Measurements from ENCODE around the gene CHCHD3.

The CHCHD3 gene

DNA sequence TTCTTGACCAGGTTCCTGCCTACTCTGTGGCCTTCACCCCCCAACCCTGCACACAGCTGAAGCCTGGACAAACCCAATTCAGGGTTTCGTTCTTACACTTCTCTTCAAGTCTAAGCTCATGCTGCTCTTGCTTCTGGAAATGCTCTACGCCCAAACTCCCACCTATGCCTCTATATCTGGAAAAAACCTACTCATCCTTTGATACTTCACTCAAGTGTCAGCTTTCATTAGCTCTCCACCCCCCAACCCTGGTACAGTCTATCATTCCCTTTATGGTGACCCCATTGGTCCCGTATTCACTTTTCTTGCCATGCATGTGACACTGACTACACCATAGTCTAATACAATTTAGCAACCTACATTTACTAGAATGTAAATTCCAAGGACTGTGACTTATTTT lies 284.7 kb downstream of the CHCHD3 start:
- no peak for DNase-seq

DNA sequence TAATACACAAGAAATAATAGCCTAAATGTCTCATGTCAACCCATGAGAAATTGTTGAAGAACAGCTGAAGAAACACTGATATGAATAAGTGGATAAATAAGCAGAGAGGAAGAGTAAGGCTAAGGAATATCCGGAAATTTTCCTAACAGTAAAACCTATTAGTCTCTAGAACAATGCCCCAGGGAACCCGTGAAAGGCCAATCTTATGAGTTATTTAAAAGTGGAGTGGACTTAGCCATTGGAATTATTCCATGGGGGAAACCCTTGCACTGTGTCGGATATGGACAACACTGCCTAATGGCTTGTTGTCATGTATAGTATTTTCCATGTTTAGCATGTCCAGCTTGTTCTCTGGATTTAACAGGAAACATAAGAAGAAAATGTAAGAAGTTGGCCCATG lies 288.4 kb downstream of the CHCHD3 start:
- no peak for DNase-seq

DNA sequence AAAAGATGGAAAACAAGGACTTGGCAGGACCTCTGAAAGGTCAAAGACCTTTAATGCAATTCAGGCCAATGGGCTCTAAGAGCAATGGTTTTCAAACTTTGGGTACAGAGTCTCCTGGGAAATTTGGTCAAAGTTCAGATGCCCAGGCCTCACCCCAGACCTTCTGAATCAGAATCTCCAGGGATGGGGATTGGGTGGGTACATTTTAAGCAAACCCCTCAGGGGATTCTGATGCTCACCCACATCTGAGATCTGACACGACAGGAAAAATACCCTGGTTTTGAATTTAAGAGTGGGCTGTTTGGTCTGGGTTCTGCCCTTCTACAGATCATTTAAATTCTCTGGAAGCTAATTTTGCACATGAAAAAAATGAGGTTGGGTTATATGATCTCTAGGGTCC lies 290.9 kb downstream of the CHCHD3 start:
- DNase-seq: no peak

DNA sequence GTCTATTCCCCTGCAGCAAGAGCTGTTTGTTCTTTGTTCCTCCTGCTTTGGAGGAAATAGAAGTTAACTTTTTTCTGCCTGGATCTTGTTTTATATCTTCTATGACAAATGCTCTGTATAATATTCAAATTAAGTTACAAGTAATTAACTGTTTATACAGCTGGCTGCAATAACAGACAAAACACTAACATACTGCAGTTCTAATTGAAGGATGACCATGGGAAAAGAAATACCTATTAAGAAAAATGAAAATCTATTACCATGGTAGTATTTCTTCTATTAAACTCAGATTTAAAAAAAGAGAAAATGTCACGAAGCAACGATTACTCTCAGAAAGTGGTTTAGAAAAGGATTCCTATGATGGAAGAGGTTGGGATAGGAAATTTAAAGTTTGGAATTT lies 291.8 kb downstream of the CHCHD3 start:
- no peak for DNase-seq

DNA sequence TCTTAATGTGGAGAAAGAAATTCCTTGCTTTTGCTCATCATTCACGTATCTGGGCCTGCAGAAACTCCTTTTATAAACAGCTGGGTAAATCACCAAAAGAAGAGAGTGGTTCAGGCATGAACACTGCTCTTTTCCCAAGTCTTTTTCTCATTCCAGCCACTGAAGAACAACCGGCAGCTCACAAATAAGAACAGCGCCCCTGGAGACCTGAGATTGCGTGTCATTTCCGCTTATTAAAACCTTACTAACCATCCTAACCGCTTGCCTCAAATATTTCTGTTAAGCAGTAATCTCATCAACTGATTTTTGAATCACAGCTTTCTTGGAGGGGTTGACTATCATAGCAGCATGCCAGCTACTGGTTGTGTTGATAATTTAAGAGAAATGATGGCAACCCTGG lies 292.6 kb downstream of the CHCHD3 start:
- no peak for DNase-seq

DNA sequence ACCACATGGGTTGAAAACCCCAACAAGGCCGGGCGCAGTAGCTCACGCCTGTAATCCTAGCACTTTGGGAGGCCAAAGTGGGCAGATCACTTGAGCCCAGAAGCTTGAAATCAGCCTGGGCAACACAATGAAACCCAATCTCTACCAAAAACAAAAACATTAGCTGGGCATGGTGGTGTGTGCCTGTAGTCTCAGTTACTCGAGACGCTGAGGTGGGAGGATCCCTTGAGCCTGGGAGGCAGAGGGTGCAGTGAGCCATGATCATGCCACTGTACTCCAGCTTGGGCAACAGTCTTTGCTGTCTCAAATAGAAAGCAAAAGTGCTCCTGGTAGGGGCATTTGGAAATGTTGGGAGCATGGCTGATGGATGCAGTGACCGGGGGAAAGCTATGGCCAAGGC lies 296.0 kb downstream of the CHCHD3 start:
- no peak for DNase-seq

DNA sequence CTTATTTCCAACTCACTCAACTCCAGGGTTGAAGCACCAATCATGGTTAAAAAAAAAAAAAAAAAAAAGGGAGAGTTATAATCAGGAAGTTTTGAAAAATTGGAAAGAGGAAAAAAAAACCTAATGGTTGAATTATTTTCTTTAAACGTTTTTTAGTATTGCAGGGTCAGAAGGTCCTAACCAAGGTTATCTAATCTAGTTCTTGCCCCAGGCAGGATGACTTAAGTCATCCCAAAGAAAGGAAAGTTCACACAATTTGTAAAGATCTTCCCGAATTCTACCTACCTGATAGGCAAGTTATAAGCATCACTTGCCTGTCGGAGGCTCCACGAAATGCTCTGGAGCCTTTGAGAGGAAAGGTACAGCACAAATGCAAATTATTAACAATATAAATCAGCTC lies 297.5 kb downstream of the CHCHD3 start:
- no peak for DNase-seq

DNA sequence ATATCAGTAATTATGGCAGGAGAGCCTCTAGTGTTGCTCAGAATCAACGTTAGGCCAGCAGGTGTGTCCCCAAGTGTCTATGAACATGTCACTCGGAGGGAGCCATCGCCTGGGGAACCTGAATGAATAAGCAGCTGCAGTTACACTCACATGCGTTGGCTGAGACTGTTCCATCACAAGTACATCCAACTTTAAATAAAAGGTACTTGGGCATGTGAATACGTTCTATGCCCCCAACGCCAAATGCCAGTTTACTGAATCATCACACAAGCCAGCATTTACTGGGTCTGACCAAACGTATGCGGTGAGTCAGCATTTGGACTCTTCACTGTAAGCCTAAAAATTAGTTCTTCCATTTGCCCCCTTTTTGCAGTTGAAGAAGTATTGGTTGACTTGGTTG lies 298.1 kb downstream of the CHCHD3 start:
- no peak for DNase-seq

DNA sequence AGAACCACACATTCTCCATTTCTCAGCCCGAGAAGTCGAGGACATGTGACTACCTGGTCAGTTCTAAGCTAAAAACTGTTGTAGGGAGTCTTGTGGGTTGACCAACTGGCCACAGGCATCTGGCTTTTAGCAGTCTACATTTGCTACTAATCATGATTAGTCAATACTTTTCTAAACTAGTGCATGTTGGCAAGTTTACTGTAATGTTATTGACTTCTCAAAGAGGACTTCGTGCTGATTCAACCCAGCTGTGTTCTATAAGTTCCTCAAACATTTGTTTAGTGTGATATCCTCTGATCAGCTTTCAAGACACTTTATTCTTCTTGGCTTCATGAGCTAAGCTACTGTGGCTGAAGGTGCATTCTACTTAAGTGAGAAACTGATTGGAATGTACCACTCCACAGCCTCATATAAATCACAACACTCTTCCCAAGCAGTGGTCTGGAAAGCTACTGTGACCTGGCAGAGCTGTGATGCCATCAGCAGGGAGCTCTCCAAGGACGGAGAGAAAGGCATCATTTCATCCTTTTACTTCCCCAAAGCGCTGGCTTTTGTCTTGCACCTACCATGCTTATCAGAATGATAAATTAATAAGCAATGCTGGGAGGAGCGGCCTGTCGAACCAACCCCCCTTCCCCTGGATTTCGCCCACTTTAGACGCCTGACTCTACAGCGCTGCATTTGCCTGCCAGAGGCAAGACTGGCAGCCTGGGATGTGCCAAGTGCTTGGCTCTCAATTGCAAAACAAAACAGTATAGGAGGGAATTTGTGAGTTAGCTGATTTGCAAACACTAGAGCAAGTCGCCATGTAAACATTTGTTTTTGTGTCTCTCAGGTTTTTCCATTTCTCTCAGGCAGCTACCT lies 298.9 kb downstream of the CHCHD3 start:
- no peak for DNase-seq

DNA sequence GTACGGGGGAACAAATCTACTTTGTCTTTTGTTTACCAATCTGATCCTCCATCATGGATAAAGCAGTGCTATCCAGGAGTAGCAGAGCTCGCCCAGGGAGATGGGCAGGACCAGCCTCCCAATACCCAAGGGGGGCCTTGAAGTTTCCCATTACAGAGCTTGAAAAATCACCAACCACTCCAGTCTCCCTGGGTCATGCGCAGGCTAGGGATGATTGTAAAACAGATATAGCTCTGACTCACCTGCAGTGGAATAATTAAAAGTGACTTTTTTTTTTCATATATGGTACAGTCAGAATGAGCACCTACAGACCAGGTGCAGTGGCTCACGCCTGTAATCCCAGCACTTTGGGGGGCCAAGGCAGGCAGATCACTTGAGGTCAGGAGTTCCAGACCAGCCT lies 301.1 kb downstream of the CHCHD3 start:
- DNase-seq: no peak

DNA sequence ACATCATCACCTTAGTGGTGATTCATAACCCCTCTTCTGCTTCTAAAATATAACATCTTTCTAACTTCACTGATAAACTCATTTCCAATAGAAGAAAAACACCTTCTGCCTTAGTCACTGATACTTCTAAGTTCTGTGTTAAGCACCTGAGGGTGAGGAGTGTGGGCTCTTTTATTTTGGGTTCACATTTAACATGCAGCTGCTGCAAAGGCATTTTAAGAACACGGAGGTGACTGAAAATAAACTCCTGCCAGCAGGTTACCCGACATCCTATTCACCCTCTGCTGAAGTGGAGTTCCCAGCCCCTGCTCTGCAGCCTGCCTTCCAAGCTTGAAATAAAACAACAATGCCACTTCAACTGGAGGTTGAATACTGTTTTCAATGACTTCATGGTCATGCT lies 302.7 kb downstream of the CHCHD3 start:
- no peak for DNase-seq

DNA sequence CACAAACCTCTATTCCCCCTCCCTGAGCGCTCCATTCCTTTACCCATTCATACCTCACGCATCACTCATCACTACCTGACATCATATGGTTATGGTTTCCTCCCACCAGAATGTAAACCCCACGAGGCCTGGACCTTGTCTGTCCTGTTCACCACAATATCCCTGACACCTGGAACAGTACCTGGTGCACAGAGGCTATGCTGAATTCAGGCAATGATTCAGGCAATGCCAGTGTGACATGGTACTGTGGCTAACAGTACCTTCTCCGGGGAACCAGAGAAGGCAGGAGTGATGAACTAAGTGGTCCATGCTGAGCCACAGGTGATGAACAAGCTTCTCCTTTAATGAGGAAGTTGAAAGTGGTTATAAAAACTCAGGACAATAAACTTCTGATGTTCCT lies 303.1 kb downstream of the CHCHD3 start:
- DNase-seq: no peak

DNA sequence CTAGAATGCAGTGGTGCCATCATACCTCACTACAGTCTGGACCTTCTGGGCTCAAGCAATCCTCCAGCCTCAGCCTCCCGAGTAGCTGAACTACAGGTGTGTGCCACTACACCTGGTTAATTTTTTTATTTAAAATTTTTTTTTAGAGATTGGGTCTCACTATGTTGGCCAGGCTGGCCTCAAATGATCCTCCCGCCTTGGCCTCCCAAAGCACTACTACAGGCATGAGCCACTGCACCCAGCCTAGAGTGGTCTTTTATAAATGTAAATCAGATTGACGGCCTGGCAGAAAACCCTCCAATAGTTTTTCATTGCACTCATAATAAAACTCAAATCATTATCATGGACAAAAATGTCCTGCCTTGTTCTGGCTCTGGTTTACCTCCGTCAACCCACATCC lies 303.9 kb downstream of the CHCHD3 start:
- no peak for DNase-seq

DNA sequence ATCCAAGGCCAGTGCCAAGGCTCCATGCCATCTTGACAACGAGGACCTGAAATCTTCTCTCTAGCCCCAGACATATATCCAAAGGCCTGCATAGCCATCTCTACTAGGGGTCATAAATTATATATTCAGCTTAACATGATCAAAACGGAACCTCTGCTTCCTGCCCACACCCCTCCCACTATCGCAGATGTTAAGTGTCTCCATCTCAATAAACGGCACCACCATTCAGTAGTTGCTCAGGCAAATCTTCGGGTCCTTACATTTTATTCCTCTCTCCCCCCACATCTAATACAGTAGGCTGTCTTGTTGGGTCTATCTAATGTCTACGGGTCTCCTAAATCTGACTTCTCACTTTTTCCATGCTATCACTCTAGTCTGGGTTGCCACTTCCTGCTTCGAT lies 304.5 kb downstream of the CHCHD3 start:
- DNase-seq: no peak

DNA sequence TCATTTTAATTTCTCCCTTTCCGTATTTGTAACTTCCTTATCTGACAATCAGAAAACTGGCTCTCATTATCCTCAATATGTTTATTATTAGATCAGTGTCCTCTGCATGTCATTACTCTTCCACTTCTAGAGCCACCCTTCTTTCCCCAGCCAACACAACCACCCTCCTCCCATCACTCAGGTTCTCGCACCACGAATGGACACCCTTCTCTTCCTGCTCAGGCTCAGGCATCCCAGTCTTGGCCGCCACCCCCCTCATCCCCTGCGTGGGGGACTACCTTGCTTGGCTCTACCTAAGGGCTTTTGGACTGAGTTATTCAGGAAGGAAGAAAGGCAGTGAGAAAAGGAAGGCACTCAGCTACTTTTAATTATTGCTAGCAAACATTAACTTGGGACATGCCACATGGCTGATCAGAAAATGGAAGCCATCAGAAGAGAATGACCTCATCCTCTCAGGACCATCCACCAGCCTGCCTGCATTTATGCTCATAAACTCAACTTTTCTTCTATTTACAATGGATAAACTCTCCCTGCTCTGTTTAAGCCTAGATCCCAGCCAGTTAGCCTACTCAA lies 305.8 kb downstream of the CHCHD3 start:
- no peak for DNase-seq

DNA sequence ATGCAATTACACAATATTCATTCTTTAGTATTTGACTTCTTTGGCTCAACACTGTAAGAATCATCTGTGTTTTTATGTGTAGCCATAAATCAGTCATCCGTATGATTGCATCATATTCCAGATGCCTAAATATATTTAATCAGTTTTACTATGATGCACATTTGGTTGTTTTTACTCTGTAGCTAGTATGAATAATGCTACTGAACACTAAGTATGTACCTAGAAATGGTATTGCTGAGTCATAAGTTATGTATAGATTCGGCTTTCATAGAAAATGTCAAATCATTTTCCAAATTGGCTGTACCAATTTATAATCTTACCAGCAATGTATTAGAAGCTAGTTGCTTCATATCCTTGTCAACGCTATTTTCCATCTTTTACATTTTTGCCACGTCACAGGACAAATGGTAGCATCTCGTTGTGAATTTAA lies 308.3 kb downstream of the CHCHD3 start:
- no peak for DNase-seq

DNA sequence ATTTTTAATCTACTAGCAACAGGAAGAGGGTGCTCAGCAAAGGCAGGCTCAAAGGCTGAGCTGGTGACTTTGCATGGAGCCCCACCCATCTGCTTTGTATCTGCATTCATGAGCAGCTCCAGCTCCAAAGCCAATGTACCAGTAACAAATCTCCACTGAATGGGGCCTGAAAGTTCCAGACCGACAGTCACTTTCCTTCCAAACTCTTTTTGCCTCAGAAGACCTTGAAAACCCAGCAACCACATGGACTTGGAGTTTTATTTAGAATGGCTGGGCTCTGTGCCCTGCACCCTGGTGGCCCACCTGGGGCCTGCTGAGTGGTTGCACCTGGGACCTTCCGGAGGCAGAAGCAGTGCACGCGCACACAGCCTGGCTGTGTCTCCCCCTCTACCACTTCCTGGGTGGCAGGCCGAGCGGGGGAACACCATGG lies 310.6 kb downstream of the CHCHD3 start:
- DNase-seq: no peak

DNA sequence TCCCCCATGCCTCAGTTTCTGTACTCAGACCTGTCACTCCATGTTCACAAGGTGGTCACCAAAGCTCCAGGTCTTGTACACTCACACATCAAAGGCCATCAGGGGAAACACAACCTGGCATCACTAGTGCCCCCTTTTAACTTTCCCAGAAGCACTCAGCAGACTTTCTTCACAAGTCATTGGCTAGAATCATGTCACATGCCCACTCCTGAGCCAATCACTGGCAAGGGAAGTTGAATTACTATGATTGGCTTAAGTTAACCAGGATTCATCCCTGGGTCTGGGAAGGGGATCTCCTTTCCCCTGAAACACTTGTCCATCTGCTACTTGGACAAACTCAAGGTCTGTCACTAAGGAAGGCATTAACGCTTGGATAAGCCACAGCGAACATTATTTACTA lies 311.8 kb downstream of the CHCHD3 start:
- DNase-seq: no peak

DNA sequence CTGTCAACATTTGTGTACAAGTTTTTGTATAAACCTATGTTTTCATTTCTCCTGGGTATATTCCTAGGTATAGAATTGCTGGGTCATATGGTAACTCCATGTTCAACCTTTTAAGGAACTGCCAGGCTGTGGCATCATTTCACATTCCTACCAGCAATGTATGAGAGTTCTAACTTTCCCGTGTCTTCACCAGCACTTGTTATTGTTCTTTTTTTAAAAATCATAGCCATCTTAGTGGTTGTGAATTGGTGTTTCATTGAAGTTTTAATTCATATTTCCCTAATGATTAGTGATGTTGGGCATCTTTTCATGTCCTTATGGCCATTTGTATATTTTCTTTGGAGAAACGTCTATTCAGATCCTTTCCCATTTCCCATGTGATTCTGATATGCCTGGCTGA lies 312.6 kb downstream of the CHCHD3 start:
- no peak for DNase-seq

DNA sequence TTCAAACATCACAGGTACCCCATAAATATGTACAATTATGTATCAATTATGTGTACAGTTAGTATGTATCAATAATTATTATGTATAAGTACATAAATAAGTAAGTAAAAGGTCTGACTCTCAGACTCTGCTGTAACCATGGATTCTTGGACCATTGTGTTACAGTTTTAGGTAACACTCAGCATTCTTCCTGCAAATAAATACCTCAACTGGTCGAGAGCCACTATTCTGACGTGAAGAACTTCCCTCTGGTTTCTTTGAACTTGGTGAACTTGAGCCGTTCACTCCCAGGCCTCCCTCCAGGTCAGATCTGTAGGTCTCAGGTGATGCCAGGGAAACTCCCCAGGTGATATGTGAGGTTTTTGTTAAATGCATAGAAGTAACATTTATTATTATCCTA lies 313.8 kb downstream of the CHCHD3 start:
- DNase-seq: no peak

DNA sequence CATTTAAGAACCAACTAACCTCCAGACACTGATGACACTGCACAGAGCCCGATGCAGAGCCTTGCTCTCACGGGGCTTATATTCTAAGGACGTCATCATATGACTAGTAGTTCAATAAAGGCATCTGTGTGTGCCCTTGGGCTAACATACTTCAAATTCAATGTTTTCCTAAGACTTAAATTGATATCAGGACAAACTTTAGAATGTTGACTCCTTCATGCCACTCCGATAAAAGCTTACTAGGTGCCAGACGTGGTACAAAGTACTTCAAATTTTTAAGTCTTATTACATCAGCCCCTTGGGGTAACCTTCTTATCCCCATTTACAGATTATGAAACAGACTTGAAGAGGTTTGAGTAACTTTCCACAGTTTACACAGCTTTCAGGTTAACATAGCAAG lies 314.5 kb downstream of the CHCHD3 start:
- DNase-seq: no peak

DNA sequence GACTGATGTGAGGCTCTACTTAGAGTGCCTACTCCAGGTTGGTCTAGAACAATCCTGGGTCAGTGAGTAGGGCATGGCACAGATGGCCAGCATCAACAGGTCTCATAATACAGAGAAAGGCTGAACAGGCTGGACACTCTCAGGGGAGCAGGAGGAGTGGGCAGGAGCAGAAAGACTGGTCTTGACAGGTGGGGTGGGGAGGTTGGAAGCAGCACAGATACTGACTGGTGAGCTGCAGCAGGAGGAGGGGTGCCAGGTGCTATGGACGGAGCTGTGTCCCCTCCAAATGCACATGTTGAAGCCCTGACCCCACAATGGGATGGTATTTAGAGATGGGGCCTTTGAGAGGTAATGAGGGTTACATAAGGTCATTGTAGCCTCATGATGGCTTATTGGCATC lies 315.2 kb downstream of the CHCHD3 start:
- no peak for DNase-seq

DNA sequence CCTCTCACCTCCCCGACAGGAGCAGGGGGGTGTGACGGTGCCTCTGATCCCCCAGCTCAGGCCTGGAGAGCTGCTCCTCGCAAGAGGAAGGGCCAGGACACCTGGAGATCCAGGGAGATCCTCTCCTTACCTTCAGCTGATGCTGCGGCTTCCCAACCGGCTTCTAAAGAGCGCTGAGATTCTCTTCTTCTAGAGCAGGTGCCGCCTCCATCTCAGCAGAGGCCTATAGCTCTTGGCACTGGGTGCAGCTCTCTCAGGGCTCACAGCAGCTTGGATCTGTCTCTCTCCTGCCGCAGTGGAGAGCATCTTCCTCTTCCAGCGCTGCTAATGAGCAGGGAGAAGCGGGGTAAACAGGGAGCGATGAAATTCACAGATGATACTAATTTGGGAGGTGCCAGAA lies 316.0 kb downstream of the CHCHD3 start:
- no peak for DNase-seq

DNA sequence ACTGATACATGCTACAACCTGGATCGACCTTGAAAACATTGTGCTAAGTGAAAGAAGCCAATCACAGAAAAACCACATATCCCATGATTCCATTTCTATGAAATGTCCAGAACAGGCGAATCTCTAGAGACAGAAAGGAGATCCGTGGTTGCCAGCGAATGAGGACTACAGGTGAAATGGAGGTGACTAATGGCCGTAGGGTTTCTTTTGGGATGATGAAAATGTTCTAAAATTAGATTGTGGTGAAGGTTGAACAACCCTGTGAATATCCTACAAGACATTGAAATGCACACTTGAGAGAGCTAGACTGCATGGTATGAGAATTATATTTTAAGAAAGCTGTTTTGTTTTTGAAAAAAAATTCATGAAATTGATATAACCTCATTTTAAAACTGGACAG lies 317.1 kb downstream of the CHCHD3 start:
- no peak for DNase-seq

DNA sequence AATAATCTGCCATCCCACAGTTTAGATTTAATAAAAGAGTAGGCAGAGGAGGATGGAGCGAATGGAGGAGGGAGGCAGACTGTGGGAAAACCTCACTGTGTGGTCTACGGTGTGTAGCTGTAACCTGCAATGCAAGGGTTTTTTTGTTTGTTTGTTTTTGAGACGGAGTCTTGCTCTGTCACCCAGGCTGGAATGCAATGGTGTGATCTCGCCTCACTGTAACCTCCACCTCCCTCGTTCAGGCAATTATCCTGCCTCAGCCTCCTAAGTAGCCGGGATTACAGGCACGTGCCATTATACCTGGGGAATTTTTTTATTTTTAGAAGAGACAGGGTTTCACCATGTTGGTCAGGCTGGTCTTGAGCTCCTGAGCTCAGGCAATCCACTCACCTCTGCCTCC lies 321.0 kb downstream of the CHCHD3 start:
- DNase-seq: no peak
